GM11168 (cell line): ENCODE data around the gene BBS2.
"Not testable (repeated sequence)": the region's sequence is repeated elsewhere in the genome, so short reads cannot be mapped to it uniquely, and the experiment has no call there.

ENCODE experiments used
- in situ Hi-C: fragments of 300-500 bp; cut with MboI; formaldehyde crosslinking; loops from one replicate; pipeline ENCODE4 v1.12.0; 2022; ENCODE audit warnings: low sequenced_read_pairs; ENCODE audit not compliant: unreplicated experiment

BBS2 gene

GRCh38 chr16:56532714-56533113, 12.9 kb upstream of the BBS2 start:
- in situ Hi-C loops = no loop called here

- in situ Hi-C loops = no loop called here
Observed at GRCh38 chr16:56530872-56531271, 11.0 kb upstream of the BBS2 start.

- in situ Hi-C loops = no loop called here
Observed at GRCh38 chr16:56525236-56525635, 5.4 kb upstream of the BBS2 start.

GRCh38 chr16:56520251-56520577, 390 bp upstream of the BBS2 start:
- in situ Hi-C loops = no loop called here

- in situ Hi-C loops = no loop called here
Observed at GRCh38 chr16:56518425-56518824, 1.4 kb downstream of the BBS2 start.

- in situ Hi-C loops = no loop called here
Observed at GRCh38 chr16:56517206-56517605, 2.6 kb downstream of the BBS2 start.

- in situ Hi-C loops = no loop called here
Observed at GRCh38 chr16:56515665-56516064, 4.2 kb downstream of the BBS2 start.

GRCh38 chr16:56514845-56515244, 5.0 kb downstream of the BBS2 start:
- in situ Hi-C loops = no loop called here

GRCh38 chr16:56513972-56514371, 5.9 kb downstream of the BBS2 start:
- in situ Hi-C loops = no loop called here

GRCh38 chr16:56513091-56513490, 6.7 kb downstream of the BBS2 start:
- in situ Hi-C loops = no loop called here

- in situ Hi-C loops = no loop called here
Observed at GRCh38 chr16:56512025-56512424, 7.8 kb downstream of the BBS2 start.

- in situ Hi-C loops = no loop called here
Observed at GRCh38 chr16:56510544-56510943, 9.3 kb downstream of the BBS2 start.

GRCh38 chr16:56506941-56507340, 12.9 kb downstream of the BBS2 start:
- in situ Hi-C loops = no loop called here

- in situ Hi-C loops = no loop called here
Observed at GRCh38 chr16:56505181-56505580, 14.6 kb downstream of the BBS2 start.

GRCh38 chr16:56493815-56494214, 26.0 kb downstream of the BBS2 start:
- in situ Hi-C loops = no loop called here

- in situ Hi-C loops = no loop called here
Observed at GRCh38 chr16:56493126-56493525, 26.7 kb downstream of the BBS2 start.

GRCh38 chr16:56491657-56492261, 28.1 kb downstream of the BBS2 start:
- in situ Hi-C loops = no loop called here

- in situ Hi-C loops = not testable (repeated sequence)
Observed at GRCh38 chr16:56488868-56489267, 31.0 kb downstream of the BBS2 start.

- in situ Hi-C loops = no loop called here
Observed at GRCh38 chr16:56488035-56488434, 31.8 kb downstream of the BBS2 start.

- in situ Hi-C loops = no loop called here
Observed at GRCh38 chr16:56483394-56483793, 36.4 kb downstream of the BBS2 start.

GRCh38 chr16:56482683-56483236, 37.1 kb downstream of the BBS2 start:
- in situ Hi-C loops = no loop called here

GRCh38 chr16:56481468-56482122, 38.2 kb downstream of the BBS2 start:
- in situ Hi-C loops = no loop called here
